Mammary epithelial cell (primary cell): Measurements from ENCODE around the gene SPATA6.
"Not testable (repeated sequence)": the region's sequence is repeated elsewhere in the genome, so short reads cannot be mapped to it uniquely, and the experiment has no call there.

Source experiments
- EZH2 ChIP-seq: IDR thresholded peaks from 2 replicates; pipeline ENCODE4 v1.6.1; 2012; ENCODE audit warnings: low read length, inconsistent platforms, borderline replicate concordance
- TF ChIP-seq, protein P1 (sequence below), 2 donors: IDR thresholded peaks in 1 of 2; conservative IDR thresholded peaks in 1 of 2; 2 replicates each; pipeline ENCODE4 v1.5.1; 2011 to 2012; ENCODE audit warnings: inconsistent platforms in 2 of 2, low read length in 2 of 2, mild to moderate bottlenecking in 2 of 2, control low read depth in 1 of 2, low read depth in 1 of 2; ENCODE audit not compliant: insufficient read depth in 1 of 2; ENCODE audit errors: extremely low read depth in 1 of 2

DNA sequence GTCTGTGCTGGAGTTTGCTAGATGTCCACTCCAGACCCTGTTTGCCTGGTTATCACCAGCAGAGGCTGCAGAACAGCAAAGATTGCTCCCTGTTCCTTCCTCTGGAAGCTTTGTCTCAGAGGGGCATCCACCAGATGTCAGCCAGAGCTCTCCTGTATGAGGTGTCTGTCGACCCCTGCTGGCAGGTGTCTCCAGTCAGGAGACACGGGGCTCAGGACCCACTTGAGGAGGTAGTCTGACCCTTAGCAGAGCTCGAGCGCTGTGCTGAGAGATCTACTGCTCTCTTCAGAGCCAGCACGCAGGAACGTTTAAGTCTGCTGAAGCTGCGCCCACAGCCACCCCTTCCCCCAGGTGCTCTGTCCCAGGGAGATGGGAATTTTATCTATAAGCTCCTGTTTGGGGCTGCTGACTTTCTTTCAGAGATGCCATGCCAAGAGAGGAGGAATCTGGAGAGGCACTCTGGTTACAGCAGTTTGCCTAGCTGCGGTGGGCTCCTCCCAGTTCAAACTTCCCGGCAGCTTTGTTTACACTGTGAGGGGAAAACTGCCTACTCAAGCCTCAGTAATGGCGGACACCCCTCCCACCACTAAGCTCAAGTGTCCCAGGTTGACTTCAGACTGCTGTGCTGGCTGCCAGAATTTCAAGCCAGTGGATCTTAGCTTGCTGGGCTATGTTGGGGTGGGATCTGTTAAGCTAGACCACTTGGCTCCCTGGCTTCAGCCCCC is 187.1 kb downstream of the SPATA6 start:
- TF ChIP-seq, protein P1, sequence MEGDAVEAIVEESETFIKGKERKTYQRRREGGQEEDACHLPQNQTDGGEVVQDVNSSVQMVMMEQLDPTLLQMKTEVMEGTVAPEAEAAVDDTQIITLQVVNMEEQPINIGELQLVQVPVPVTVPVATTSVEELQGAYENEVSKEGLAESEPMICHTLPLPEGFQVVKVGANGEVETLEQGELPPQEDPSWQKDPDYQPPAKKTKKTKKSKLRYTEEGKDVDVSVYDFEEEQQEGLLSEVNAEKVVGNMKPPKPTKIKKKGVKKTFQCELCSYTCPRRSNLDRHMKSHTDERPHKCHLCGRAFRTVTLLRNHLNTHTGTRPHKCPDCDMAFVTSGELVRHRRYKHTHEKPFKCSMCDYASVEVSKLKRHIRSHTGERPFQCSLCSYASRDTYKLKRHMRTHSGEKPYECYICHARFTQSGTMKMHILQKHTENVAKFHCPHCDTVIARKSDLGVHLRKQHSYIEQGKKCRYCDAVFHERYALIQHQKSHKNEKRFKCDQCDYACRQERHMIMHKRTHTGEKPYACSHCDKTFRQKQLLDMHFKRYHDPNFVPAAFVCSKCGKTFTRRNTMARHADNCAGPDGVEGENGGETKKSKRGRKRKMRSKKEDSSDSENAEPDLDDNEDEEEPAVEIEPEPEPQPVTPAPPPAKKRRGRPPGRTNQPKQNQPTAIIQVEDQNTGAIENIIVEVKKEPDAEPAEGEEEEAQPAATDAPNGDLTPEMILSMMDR (conservative IDR thresholded peaks at IDR 0.05 in 1 of 2, IDR thresholded peaks at IDR 0.05 in 1 of 2; ENCODE audit: extremely low read depth in 1 of 2, insufficient read depth in 1 of 2, low read depth in 1 of 2, low read length in 2 of 2), result not testable (repeated sequence)
- TF ChIP-seq EZH2, result not testable (repeated sequence)
